ENCODE results near the gene CHST11. TPM values are rescaled to one million over a fixed set of nuclear protein-coding genes. Genes with fewer than 3 reads are reported as not detected.

Gene CHST11
- total and polyA plus RNA-seq, 10 of the 15 experiments (the other 5 are each of a cell fraction or from before 2014, with no cell fraction given) = 1.9 to 38.1 (median 17.2) TPM

- Histone ChIP-seq H2AFZ (ENCODE audit: control insufficient read depth, low read depth, low read length) (no peak overlapping the region), H3K36me3 (ENCODE audit: control insufficient read depth in 2 of 2, insufficient read depth in 2 of 2, low read length in 1 of 2) (no peaks in the 10 kb centered on the region; a peak in 1 of 4 replicates), H3K4me1 (ENCODE audit: control insufficient read depth, insufficient read depth, low read length) (peaks cover 44% of the 10 kb centered on the region), H3K9me3 (replicated peaks; ENCODE audit: control insufficient read depth, insufficient read depth, low read length) (peaks cover 5% of the 10 kb centered on the region; the same call in 2 of the 3 replicates), H3K4me3 (no peak overlapping the region), H3K9ac (ENCODE audit: control insufficient read depth, insufficient read depth, low read length) (no peak overlapping the region), H3K27me3 (replicated peaks in 1 of 2; ENCODE audit: control insufficient read depth in 2 of 2, insufficient read depth in 2 of 2, low read length in 1 of 2) (no peaks in the 10 kb centered on the region), H3K79me2 (ENCODE audit: control insufficient read depth, insufficient read depth, low read length) (peaks cover 59% of the 10 kb centered on the region), H4K20me1 (ENCODE audit: control insufficient read depth, insufficient read depth) (no peaks in the 10 kb centered on the region), H3K27ac (ENCODE audit: control insufficient read depth, insufficient read depth) (no peak overlapping the region), H3K4me2 (ENCODE audit: control insufficient read depth, insufficient read depth) (no peak overlapping the region)
- ChIA-PET POLR2A (interaction anchor here (0.8 kb wide), 1 partner anchor 39 kb away, joined by 4 read pairs; no protein-coding TSS in a partner anchor), SMC1A (ENCODE audit: uncharacterized antibody, unreplicated experiment) (interaction anchor here (1.3 to 4.1 kb wide), 4 partner anchors 9 to 76 kb away, joined by 3 to 21 read pairs (median 14); no protein-coding TSS in a partner anchor), CTCF (interaction anchor here (1.1 to 1.2 kb wide), 2 partner anchors 12 to 62 kb away, joined by 3 read pairs; no protein-coding TSS in a partner anchor), RAD21 (ENCODE audit: unreplicated experiment) (no interaction called here)
- intact Hi-C loops (cut with micrococcal nuclease; ENCODE audit: unreplicated experiment) (no loop called here), in situ Hi-C loops (cut with MboI) (no loop called here)
- TF ChIP-seq NKRF (conservative IDR thresholded peaks at IDR 0.05) = no peak
- no peak for TF ChIP-seq ESRRA (IDR thresholded peaks at IDR 0.05; ENCODE audit: low read length)
- no peak for TF ChIP-seq ZNF622 (IDR thresholded peaks at IDR 0.05)
- no peak for TF ChIP-seq NFYB (IDR thresholded peaks at IDR 0.05; ENCODE audit: insufficient read depth, low read depth, low read length)
- no peak for TF ChIP-seq USF2 (IDR thresholded peaks at IDR 0.05; ENCODE audit: borderline replicate concordance, low read depth, low read length)
- no peak for TF ChIP-seq POLR2AphosphoS5 (IDR thresholded peaks at IDR 0.05; ENCODE audit: low read length)
- TF ChIP-seq ZNF592 (IDR thresholded peaks at IDR 0.05) = no peak
- no peak for TF ChIP-seq ATF2 (IDR thresholded peaks at IDR 0.05; ENCODE audit: low read length)
- TF ChIP-seq SRF (IDR thresholded peaks at IDR 0.05; ENCODE audit: low read depth in 2 of 2, low read length in 2 of 2) = no peak
- TF ChIP-seq FOXK2 (IDR thresholded peaks at IDR 0.05) = no peak
- TF ChIP-seq BCL11A (IDR thresholded peaks at IDR 0.05; ENCODE audit: low read depth, low read length) = no peak
- no peak for TF ChIP-seq WRNIP1 (IDR thresholded peaks at IDR 0.05; ENCODE audit: borderline replicate concordance, low read depth, low read length)
- ATAC-seq (no peak), FAIRE-seq (no peak), DNase-seq (ENCODE audit: low read depth, low spot score) (no peak)
- 95% methylated on average over 13 of the region's 14 CpGs for WGBS (ENCODE audit: insufficient coverage, insufficient replicate concordance, low lambda C conversion rate, missing lambda C conversion rate)
- BruUV-seq (replicated peaks) = no TSS peak
Measured at GRCh38 chr12:104506676-104507401, 50.1 kb downstream of the CHST11 start.
